Aorta (tissue), 4 donors: ENCODE results near the gene RNASEH1. TPM values are rescaled to one million over a fixed set of nuclear protein-coding genes. Genes with fewer than 3 reads are reported as not detected.

ENCODE experiments used
- polyA plus RNA-seq, 2 donors: library from polyadenylated mRNA; stranded (reverse); fragments of 200-250 nt; gene quantifications; one replicate each; pipeline ENCODE4 v1.2.3, GENCODE V29; 2013
- total RNA-seq, 2 donors: library from RNA; stranded (reverse); fragmentation: NEBNext Ultra II Directional; extraction: Animal tissue kit (Norgen Biotek cat#: 25700); gene quantifications; one replicate each; pipeline ENCODE4 v1.2.1, GENCODE V29; 2021
- donor health status: healthy with polysubstance abuse.
- donor health status: Bipolar disorder and iron deficiency.
- donor health status: DM: no; HTN: no; CAD: no.
- donor health status: DM: yes; HTN: yes; CAD: no.

Gene RNASEH1
- total and polyA plus RNA-seq, 4 donors: 11.0 to 20.1 (median 19.7) TPM

Other genes with a start within 250 kb of the RNASEH1 start
- 10 to 100 TPM in 1 of 2 donors, 1 to 10 TPM in 1; 9.7 to 13.7 TPM for gene EIPR1, start 180.5 kb downstream of the RNASEH1 start, total RNA-seq
- 10 to 100 TPM in 1 of 2 donors, 1 to 10 TPM in 1; 9.9 to 10.0 TPM for gene EIPR1, start 180.5 kb downstream of the RNASEH1 start, polyA plus RNA-seq
- gene TRAPPC12, start 178.6 kb downstream of the RNASEH1 start, total RNA-seq: 100 to 1,000 TPM in 1 of 2 donors, 10 to 100 TPM in 1; 83.8 to 125 TPM
- 100 to 1,000 TPM in 1 of 2 donors, 10 to 100 TPM in 1; 47.6 to 163 TPM for gene TRAPPC12, start 178.6 kb downstream of the RNASEH1 start, polyA plus RNA-seq
- 10 to 100 TPM; 63.7 to 70.7 TPM for gene ADI1, start 38.8 kb downstream of the RNASEH1 start, total RNA-seq
- gene ADI1, start 38.8 kb downstream of the RNASEH1 start, polyA plus RNA-seq: 100 to 1,000 TPM; 158 to 206 TPM
- 100 to 1,000 TPM; 840 to 917 TPM for gene RPS7, start 16.9 kb upstream of the RNASEH1 start, total RNA-seq
- 1,000 to 10,000 TPM; 1,928 to 3,519 TPM for gene RPS7, start 16.9 kb upstream of the RNASEH1 start, polyA plus RNA-seq
- 1 to 10 TPM; 1.4 to 1.7 TPM for gene COLEC11, start 36.8 kb upstream of the RNASEH1 start, total RNA-seq
- 10 to 100 TPM; 31.3 to 33.2 TPM for gene COLEC11, start 36.8 kb upstream of the RNASEH1 start, polyA plus RNA-seq
- not detected for gene ALLC, start 99.9 kb upstream of the RNASEH1 start, total RNA-seq
- 1 to 10 TPM; 1.4 to 5.3 TPM for gene ALLC, start 99.9 kb upstream of the RNASEH1 start, polyA plus RNA-seq
- under 1 TPM in 1 of 2 donors, not detected in 1; 0.27 TPM for gene DCDC2C, start 145.2 kb upstream of the RNASEH1 start, total RNA-seq
- 10 to 100 TPM in 1 of 2 donors, 1 to 10 TPM in 1; 2.4 to 10.7 TPM for gene DCDC2C, start 145.2 kb upstream of the RNASEH1 start, polyA plus RNA-seq